HepG2 (cell line): Measurements from ENCODE around the gene ARHGEF39. TPM values are rescaled to one million over a fixed set of nuclear protein-coding genes. Genes with fewer than 3 reads are reported as not detected.

Experiments used
- AKNA ChIP-seq: sonication (generic); formaldehyde crosslinking; IDR thresholded peaks from 2 replicates; pipeline ENCODE4 v1.4.0; 2020; ENCODE audit warnings: missing genetic modification reagents, borderline replicate concordance
- HMGA1 ChIP-seq: sonication (generic); formaldehyde crosslinking; conservative IDR thresholded peaks from 2 replicates; pipeline ENCODE4 v1.4.0; 2020; ENCODE audit warnings: missing genetic modification reagents
- HOMEZ ChIP-seq: IDR thresholded peaks from 2 replicates; pipeline ENCODE4 v1.6.1; 2016; ENCODE audit warnings: low read depth
- JUN ChIP-seq: sonication (generic); formaldehyde crosslinking; IDR thresholded peaks from 2 replicates; pipeline ENCODE4 v1.4.0; 2020; ENCODE audit warnings: mild to moderate bottlenecking, missing genetic modification reagents
- KLF13 ChIP-seq: sonication (generic); formaldehyde crosslinking; IDR thresholded peaks from 2 replicates; pipeline ENCODE4 v1.4.0; 2020; ENCODE audit warnings: mild to moderate bottlenecking, missing genetic modification reagents
- NRL ChIP-seq: sonication (generic); formaldehyde crosslinking; IDR thresholded peaks from 2 replicates; pipeline ENCODE4 v1.5.0; 2020; ENCODE audit warnings: missing genetic modification reagents, mild to moderate bottlenecking, moderate library complexity, borderline replicate concordance
- PLSCR1 ChIP-seq: sonication (generic); formaldehyde crosslinking; IDR thresholded peaks from 2 replicates; pipeline ENCODE4 v1.5.0; 2020; ENCODE audit warnings: missing genetic modification reagents, mild to moderate bottlenecking, borderline replicate concordance
- PRDM10 ChIP-seq: sonication (generic); formaldehyde crosslinking; IDR thresholded peaks from 2 replicates; pipeline ENCODE4 v1.4.0; 2020; ENCODE audit warnings: low read depth, missing genetic modification reagents
- REL ChIP-seq: sonication (generic); formaldehyde crosslinking; conservative IDR thresholded peaks from 2 replicates; pipeline ENCODE4 v1.8.0; 2022; ENCODE audit warnings: mild to moderate bottlenecking, missing genetic modification reagents, moderate library complexity
- SMARCC2 ChIP-seq: fragments of 450-650 bp; IDR thresholded peaks from 2 replicates; pipeline ENCODE4 v1.6.1; 2017; ENCODE audit warnings: antibody characterized with exemption, mild to moderate bottlenecking
- SRF ChIP-seq: IDR thresholded peaks from 2 replicates; pipeline ENCODE4 v1.6.1; 2011; ENCODE audit warnings: mild to moderate bottlenecking, low read depth, low read length, moderate library complexity
- ZFP37 ChIP-seq: sonication (generic); formaldehyde crosslinking; IDR thresholded peaks from 2 replicates; pipeline ENCODE4 v1.4.0; 2020; ENCODE audit warnings: missing genetic modification reagents, borderline replicate concordance
- ZFP41 ChIP-seq: sonication (generic); formaldehyde crosslinking; IDR thresholded peaks from 2 replicates; pipeline ENCODE4 v1.4.0; 2020; ENCODE audit warnings: mild to moderate bottlenecking, missing genetic modification reagents, borderline replicate concordance
- ZNF224 ChIP-seq: sonication (generic); formaldehyde crosslinking; IDR thresholded peaks from 2 replicates; pipeline ENCODE4 v1.5.0; 2020; ENCODE audit warnings: mild to moderate bottlenecking, missing genetic modification reagents
- ZNF570 ChIP-seq: sonication (generic); formaldehyde crosslinking; IDR thresholded peaks from 2 replicates; pipeline ENCODE4 v1.4.0; 2020; ENCODE audit warnings: mild to moderate bottlenecking, missing genetic modification reagents, borderline replicate concordance
- ZSCAN21 ChIP-seq: sonication (generic); formaldehyde crosslinking; IDR thresholded peaks from 2 replicates; pipeline ENCODE4 v1.8.0; 2022; ENCODE audit warnings: mild to moderate bottlenecking, missing genetic modification reagents, moderate library complexity, borderline replicate concordance
- polyA plus RNA-seq, 8 experiments: library from polyadenylated mRNA; depleted of rRNA in 3 of 8; stranded (reverse) in 7 of 8; unstranded in 1 of 8; fragments of >200 nt; fragmentation: Illumina TruSeq in 4 of 8; extraction: Trizol in 4 of 8; gene quantifications; 2 replicates each; pipeline versions ENCODE4 v1.2.1 to v1.2.3, GENCODE V29; 2011 to 2016; ENCODE audit warnings: low read depth in 4 of 8, missing spikeins in 1 of 8, mixed read lengths in 1 of 8; ENCODE audit not compliant: insufficient read depth in 1 of 8
- total RNA-seq, 5 experiments: library from RNA; depleted of rRNA; stranded (reverse); fragments of >200 nt; fragmentation: Illumina TruSeq; extraction: Trizol; gene quantifications; 2 replicates each; pipeline ENCODE4 v1.2.3, GENCODE V29; 2016; ENCODE audit warnings: low read depth in 1 of 5

Gene ARHGEF39
- total and polyA plus RNA-seq, 2 of the 13 experiments (the other 11 are each of a cell fraction or from before 2014, with no cell fraction given) = 11.2 to 12.3 TPM

GRCh38 chr9:35664531-35665470 lies at the start of gene ARHGEF39 (continued):
- TF ChIP-seq PRDM10 (CRISPR knock-in tag) (0 out of 2 replicates have a peak, but pooled peaks have one; percentile 59), ZFP37 (CRISPR knock-in tag) (no peak; the same call in 1 of the 2 replicates), ZNF224 (CRISPR knock-in tag) (no peak), ZNF570 (CRISPR knock-in tag) (no peak), SMARCC2 (no peak), AKNA (CRISPR knock-in tag) (no peak), ZFP41 (CRISPR knock-in tag) (no peak), HOMEZ (peak; percentile 32; the same call in 1 of the 2 replicates), KLF13 (CRISPR knock-in tag) (no peak), NRL (CRISPR knock-in tag) (no peak; the same call in 1 of the 2 replicates), JUN (CRISPR knock-in tag) (no peak), PLSCR1 (CRISPR knock-in tag) (no peak), SRF (no peak), HMGA1 (no peak), ZSCAN21 (CRISPR knock-in tag) (peak; percentile 93), REL (CRISPR knock-in tag) (peak; percentile 99)
